Measurements from ENCODE around the gene PCSK1N.
"Not testable (repeated sequence)": the region's sequence is repeated elsewhere in the genome, so short reads cannot be mapped to it uniquely, and the experiment has no call there.

Gene PCSK1N

GRCh38 chrX:48835524-48836329 is at the start of gene PCSK1N:
Gene PCSK1N, minus strand, starts transcription at chrX:48835610. Its CDS starts 78 bp downstream, at chrX:48835532.
- Histone ChIP-seq H2AFZ (ENCODE audit: low read depth, low read length, severe bottlenecking) (peak within 1 kb of the TSS; percentile 34), H3K9me3 (ENCODE audit: insufficient read depth, low read length) (no peaks in the 10 kb centered on the region), H3K36me3 (ENCODE audit: low read length) (no peaks in the 10 kb centered on the region), H3K79me2 (ENCODE audit: insufficient read depth, low read length) (no peaks in the 10 kb centered on the region), H3K9me2 (replicated peaks; ENCODE audit: insufficient read depth, low read length) (no peaks in the 10 kb centered on the region), H3K27ac (ENCODE audit: low read depth, low read length) (no peak within 1 kb of the TSS), H3F3A (ENCODE audit: insufficient read depth) (no peaks in the 10 kb centered on the region), H4K20me1 (ENCODE audit: low read depth, low read length) (no peaks in the 10 kb centered on the region), H3K4me2 (ENCODE audit: low read depth, low read length, poor library complexity, severe bottlenecking) (peak within 1 kb of the TSS; percentile 65), H3K27me3 (ENCODE audit: low read length) (no peaks in the 10 kb centered on the region), H3K9ac (ENCODE audit: low read length) (peak within 1 kb of the TSS; percentile 48; the same call in 1 of the 2 replicates), H3K4me3 (ENCODE audit: insufficient read depth, low read length, poor library complexity, severe bottlenecking) (peak within 1 kb of the TSS; percentile 48)
- TF ChIP-seq CTCF (IDR thresholded peaks at IDR 0.05; ENCODE audit: insufficient read depth, low read length, poor library complexity, severe bottlenecking): no peak
- no peak for TF ChIP-seq EZH2phosphoT487 (conservative IDR thresholded peaks at IDR 0.05; ENCODE audit: low read length)

GRCh38 chrX:48883729-48884128 is 48.3 kb upstream of the PCSK1N start:
- H3K27ac ChIP-seq (ENCODE audit: low read depth, low read length): no peak overlapping the region
- no peaks in the 10 kb centered on the region for H3K9me2 ChIP-seq (replicated peaks; ENCODE audit: insufficient read depth, low read length)
- no peaks in the 10 kb centered on the region for H3K79me2 ChIP-seq (ENCODE audit: insufficient read depth, low read length)
- no peaks in the 10 kb centered on the region for H4K20me1 ChIP-seq (ENCODE audit: low read depth, low read length)
- H3F3A ChIP-seq (ENCODE audit: insufficient read depth): no peaks in the 10 kb centered on the region
- H3K9me3 ChIP-seq (ENCODE audit: insufficient read depth, low read length): no peaks in the 10 kb centered on the region
- H3K4me3 ChIP-seq (ENCODE audit: insufficient read depth, low read length, poor library complexity, severe bottlenecking): no peak overlapping the region
- H3K27me3 ChIP-seq (ENCODE audit: low read length): no peaks in the 10 kb centered on the region
- no peak overlapping the region for H2AFZ ChIP-seq (ENCODE audit: low read depth, low read length, severe bottlenecking)
- no peaks in the 10 kb centered on the region for H3K36me3 ChIP-seq (ENCODE audit: low read length)
- TF ChIP-seq CTCF (IDR thresholded peaks at IDR 0.05; ENCODE audit: insufficient read depth, low read length, poor library complexity, severe bottlenecking) (no peak), EZH2phosphoT487 (conservative IDR thresholded peaks at IDR 0.05; ENCODE audit: low read length) (no peak)
- H3K9ac ChIP-seq (ENCODE audit: low read length): no peak overlapping the region
- no peak overlapping the region for H3K4me2 ChIP-seq (ENCODE audit: low read depth, low read length, poor library complexity, severe bottlenecking)

- H3K9ac ChIP-seq (ENCODE audit: low read length); H3K27ac ChIP-seq (ENCODE audit: low read depth, low read length); H3K4me3 ChIP-seq (ENCODE audit: insufficient read depth, low read length, poor library complexity, severe bottlenecking); H3K4me2 ChIP-seq (ENCODE audit: low read depth, low read length, poor library complexity, severe bottlenecking); H3K36me3 ChIP-seq (ENCODE audit: low read length); H3K27me3 ChIP-seq (ENCODE audit: low read length); H4K20me1 ChIP-seq (ENCODE audit: low read depth, low read length); H2AFZ ChIP-seq (ENCODE audit: low read depth, low read length, severe bottlenecking); H3K9me3 ChIP-seq (ENCODE audit: insufficient read depth, low read length); H3K9me2 ChIP-seq (replicated peaks; ENCODE audit: insufficient read depth, low read length); H3K79me2 ChIP-seq (ENCODE audit: insufficient read depth, low read length); H3F3A ChIP-seq (ENCODE audit: insufficient read depth): not testable (repeated sequence)
Observed at GRCh38 chrX:48876944-48877343, 41.5 kb upstream of the PCSK1N start.

- not testable (repeated sequence) for H4K20me1 ChIP-seq (ENCODE audit: low read depth, low read length); H3K9ac ChIP-seq (ENCODE audit: low read length); H3K4me2 ChIP-seq (ENCODE audit: low read depth, low read length, poor library complexity, severe bottlenecking); H2AFZ ChIP-seq (ENCODE audit: low read depth, low read length, severe bottlenecking); H3K27me3 ChIP-seq (ENCODE audit: low read length); H3K79me2 ChIP-seq (ENCODE audit: insufficient read depth, low read length); H3K9me2 ChIP-seq (replicated peaks; ENCODE audit: insufficient read depth, low read length); H3K9me3 ChIP-seq (ENCODE audit: insufficient read depth, low read length); H3F3A ChIP-seq (ENCODE audit: insufficient read depth); H3K27ac ChIP-seq (ENCODE audit: low read depth, low read length); H3K36me3 ChIP-seq (ENCODE audit: low read length); H3K4me3 ChIP-seq (ENCODE audit: insufficient read depth, low read length, poor library complexity, severe bottlenecking)
Observed at GRCh38 chrX:48872017-48872416, 36.6 kb upstream of the PCSK1N start.

All from SU-DHL-6 (cell line).